HCT116 (cell line): ENCODE results near the gene TCL1B.

ENCODE experiments used
- CBX3 ChIP-seq: IDR thresholded peaks from 2 replicates; pipeline ENCODE4 v1.6.1; 2012; ENCODE audit warnings: low read depth
- CEBPB ChIP-seq: IDR thresholded peaks from 2 replicates; pipeline ENCODE4 v1.6.1; 2012; ENCODE audit warnings: low read depth
- ELF1 ChIP-seq: IDR thresholded peaks from 2 replicates; pipeline ENCODE4 v1.6.1; 2012; ENCODE audit warnings: low read depth, borderline replicate concordance
- EZH2 ChIP-seq: fragments of 200-600 bp; sonication (generic); IDR thresholded peaks from 2 replicates; pipeline ENCODE4 v1.6.1; 2017; ENCODE audit warnings: antibody characterized with exemption, mixed run types
- EZH2phosphoT487 ChIP-seq: fragments of 200-600 bp; IDR thresholded peaks from 2 replicates; pipeline ENCODE4 v1.6.1; 2018; ENCODE audit warnings: antibody characterized with exemption, borderline replicate concordance
- JUND ChIP-seq: IDR thresholded peaks from 2 replicates; pipeline ENCODE4 v1.6.1; 2012
- POLR2A ChIP-seq: IDR thresholded peaks from 2 replicates; pipeline ENCODE4 v1.7.0; 2011; ENCODE audit warnings: borderline replicate concordance; ENCODE audit not compliant: insufficient read depth, insufficient read length; ENCODE audit errors: extremely low read depth
- POLR2AphosphoS5 ChIP-seq: IDR thresholded peaks from 2 replicates; pipeline ENCODE4 v1.6.1; 2011; ENCODE audit warnings: mild to moderate bottlenecking, low read depth, low read length, moderate library complexity
- TCF7L2 ChIP-seq: IDR thresholded peaks from 2 replicates; pipeline ENCODE4 v1.7.0; 2011; ENCODE audit warnings: borderline replicate concordance, inconsistent platforms; ENCODE audit not compliant: insufficient read depth, insufficient read length; ENCODE audit errors: extremely low read depth
- YY1 ChIP-seq: IDR thresholded peaks from 2 replicates; pipeline ENCODE4 v1.6.1; 2011; ENCODE audit warnings: low read length, low read depth, moderate library complexity, mild to moderate bottlenecking; ENCODE audit not compliant: insufficient replicate concordance; ENCODE audit errors: extremely low read depth
- ZNF274 ChIP-seq: fragments of 200-500 bp; sonication (Bioruptor generic); IDR thresholded peaks from 2 replicates; pipeline ENCODE4 v1.6.1; 2014; ENCODE audit warnings: mild to moderate bottlenecking, low read depth, low read length, inconsistent platforms
- TF ChIP-seq, protein P1 (sequence below), 3 experiments: fragments of 200-600 bp in 1 of 3; sonication (generic) in 1 of 3; IDR thresholded peaks in 2 of 3; conservative IDR thresholded peaks in 1 of 3; 2 replicates each; pipeline ENCODE4 v1.5.1; 2012 to 2017; ENCODE audit warnings: low read depth in 2 of 3, low read length in 2 of 3, antibody characterized with exemption in 1 of 3, borderline replicate concordance in 1 of 3, control low read depth in 1 of 3, mild to moderate bottlenecking in 1 of 3, mixed read lengths in 1 of 3, mixed run types in 1 of 3, moderate library complexity in 1 of 3; ENCODE audit not compliant: insufficient read depth in 1 of 3
- TF ChIP-seq, protein P2 (sequence below): IDR thresholded peaks from 2 replicates; pipeline ENCODE4 v1.6.1; 2012; ENCODE audit warnings: low read depth
- TF ChIP-seq, protein P3 (sequence below): IDR thresholded peaks from 2 replicates; pipeline ENCODE4 v1.6.1; 2012

DNA sequence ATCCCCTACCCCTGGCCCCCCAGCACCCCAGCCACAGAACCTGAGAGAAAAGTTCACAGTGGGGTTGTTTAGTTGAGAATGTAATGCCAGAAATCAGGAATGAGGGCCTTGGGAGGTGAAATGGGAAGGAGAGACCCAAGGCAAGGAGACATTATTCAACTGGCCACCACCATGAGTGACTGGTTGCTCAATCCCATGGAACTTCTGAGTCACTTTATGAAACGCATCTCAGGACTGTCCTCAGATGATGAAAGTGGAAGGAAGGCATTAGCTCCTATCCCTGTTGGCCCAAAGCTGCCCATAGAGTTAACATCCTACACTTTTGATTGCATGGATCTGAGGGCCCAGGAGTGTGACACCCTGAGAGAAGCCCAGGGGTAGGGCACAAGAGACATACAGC, 53.1 kb downstream of the TCL1B start:
- TF ChIP-seq, protein P1, sequence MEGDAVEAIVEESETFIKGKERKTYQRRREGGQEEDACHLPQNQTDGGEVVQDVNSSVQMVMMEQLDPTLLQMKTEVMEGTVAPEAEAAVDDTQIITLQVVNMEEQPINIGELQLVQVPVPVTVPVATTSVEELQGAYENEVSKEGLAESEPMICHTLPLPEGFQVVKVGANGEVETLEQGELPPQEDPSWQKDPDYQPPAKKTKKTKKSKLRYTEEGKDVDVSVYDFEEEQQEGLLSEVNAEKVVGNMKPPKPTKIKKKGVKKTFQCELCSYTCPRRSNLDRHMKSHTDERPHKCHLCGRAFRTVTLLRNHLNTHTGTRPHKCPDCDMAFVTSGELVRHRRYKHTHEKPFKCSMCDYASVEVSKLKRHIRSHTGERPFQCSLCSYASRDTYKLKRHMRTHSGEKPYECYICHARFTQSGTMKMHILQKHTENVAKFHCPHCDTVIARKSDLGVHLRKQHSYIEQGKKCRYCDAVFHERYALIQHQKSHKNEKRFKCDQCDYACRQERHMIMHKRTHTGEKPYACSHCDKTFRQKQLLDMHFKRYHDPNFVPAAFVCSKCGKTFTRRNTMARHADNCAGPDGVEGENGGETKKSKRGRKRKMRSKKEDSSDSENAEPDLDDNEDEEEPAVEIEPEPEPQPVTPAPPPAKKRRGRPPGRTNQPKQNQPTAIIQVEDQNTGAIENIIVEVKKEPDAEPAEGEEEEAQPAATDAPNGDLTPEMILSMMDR (IDR thresholded peaks at IDR 0.05 in 2 of 3, conservative IDR thresholded peaks at IDR 0.05 in 1 of 3; ENCODE audit: borderline replicate concordance in 1 of 3, insufficient read depth in 1 of 3, low read depth in 2 of 3, low read length in 2 of 3) = no peak
- TF ChIP-seq ZNF274 = no peak
- TF ChIP-seq, protein P2, sequence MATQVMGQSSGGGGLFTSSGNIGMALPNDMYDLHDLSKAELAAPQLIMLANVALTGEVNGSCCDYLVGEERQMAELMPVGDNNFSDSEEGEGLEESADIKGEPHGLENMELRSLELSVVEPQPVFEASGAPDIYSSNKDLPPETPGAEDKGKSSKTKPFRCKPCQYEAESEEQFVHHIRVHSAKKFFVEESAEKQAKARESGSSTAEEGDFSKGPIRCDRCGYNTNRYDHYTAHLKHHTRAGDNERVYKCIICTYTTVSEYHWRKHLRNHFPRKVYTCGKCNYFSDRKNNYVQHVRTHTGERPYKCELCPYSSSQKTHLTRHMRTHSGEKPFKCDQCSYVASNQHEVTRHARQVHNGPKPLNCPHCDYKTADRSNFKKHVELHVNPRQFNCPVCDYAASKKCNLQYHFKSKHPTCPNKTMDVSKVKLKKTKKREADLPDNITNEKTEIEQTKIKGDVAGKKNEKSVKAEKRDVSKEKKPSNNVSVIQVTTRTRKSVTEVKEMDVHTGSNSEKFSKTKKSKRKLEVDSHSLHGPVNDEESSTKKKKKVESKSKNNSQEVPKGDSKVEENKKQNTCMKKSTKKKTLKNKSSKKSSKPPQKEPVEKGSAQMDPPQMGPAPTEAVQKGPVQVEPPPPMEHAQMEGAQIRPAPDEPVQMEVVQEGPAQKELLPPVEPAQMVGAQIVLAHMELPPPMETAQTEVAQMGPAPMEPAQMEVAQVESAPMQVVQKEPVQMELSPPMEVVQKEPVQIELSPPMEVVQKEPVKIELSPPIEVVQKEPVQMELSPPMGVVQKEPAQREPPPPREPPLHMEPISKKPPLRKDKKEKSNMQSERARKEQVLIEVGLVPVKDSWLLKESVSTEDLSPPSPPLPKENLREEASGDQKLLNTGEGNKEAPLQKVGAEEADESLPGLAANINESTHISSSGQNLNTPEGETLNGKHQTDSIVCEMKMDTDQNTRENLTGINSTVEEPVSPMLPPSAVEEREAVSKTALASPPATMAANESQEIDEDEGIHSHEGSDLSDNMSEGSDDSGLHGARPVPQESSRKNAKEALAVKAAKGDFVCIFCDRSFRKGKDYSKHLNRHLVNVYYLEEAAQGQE = no peak
- TF ChIP-seq EZH2phosphoT487 = no peak
- no peak for TF ChIP-seq JUND
- TF ChIP-seq POLR2AphosphoS5 = no peak
- TF ChIP-seq, protein P3, sequence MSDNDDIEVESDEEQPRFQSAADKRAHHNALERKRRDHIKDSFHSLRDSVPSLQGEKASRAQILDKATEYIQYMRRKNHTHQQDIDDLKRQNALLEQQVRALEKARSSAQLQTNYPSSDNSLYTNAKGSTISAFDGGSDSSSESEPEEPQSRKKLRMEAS = no peak
- no peak for TF ChIP-seq POLR2A
- TF ChIP-seq CBX3 = no peak
- no peak for TF ChIP-seq TCF7L2
- no peak for TF ChIP-seq CEBPB
- no peak for TF ChIP-seq ELF1
- no peak for TF ChIP-seq EZH2
- no peak for TF ChIP-seq YY1
